ENCODE results near the gene NOC2L. TPM values are rescaled to one million over a fixed set of nuclear protein-coding genes. Genes with fewer than 3 reads are reported as not detected.

The NOC2L gene
- total RNA-seq, 1 donor from 2014 or later = 95.6 TPM

GRCh38 chr1:1003618-1004419 lies 44.8 kb upstream of the NOC2L start:
- Histone ChIP-seq H3K36me3 (ENCODE audit: control insufficient read depth, insufficient read depth, low read length) (no peaks in the 10 kb centered on the region), H3K4me3 (ENCODE audit: low read depth, low read length) (no peak overlapping the region), H3K27me3 (ENCODE audit: control insufficient read depth, insufficient read depth, low read length) (no peaks in the 10 kb centered on the region)
- TF ChIP-seq, protein P1, sequence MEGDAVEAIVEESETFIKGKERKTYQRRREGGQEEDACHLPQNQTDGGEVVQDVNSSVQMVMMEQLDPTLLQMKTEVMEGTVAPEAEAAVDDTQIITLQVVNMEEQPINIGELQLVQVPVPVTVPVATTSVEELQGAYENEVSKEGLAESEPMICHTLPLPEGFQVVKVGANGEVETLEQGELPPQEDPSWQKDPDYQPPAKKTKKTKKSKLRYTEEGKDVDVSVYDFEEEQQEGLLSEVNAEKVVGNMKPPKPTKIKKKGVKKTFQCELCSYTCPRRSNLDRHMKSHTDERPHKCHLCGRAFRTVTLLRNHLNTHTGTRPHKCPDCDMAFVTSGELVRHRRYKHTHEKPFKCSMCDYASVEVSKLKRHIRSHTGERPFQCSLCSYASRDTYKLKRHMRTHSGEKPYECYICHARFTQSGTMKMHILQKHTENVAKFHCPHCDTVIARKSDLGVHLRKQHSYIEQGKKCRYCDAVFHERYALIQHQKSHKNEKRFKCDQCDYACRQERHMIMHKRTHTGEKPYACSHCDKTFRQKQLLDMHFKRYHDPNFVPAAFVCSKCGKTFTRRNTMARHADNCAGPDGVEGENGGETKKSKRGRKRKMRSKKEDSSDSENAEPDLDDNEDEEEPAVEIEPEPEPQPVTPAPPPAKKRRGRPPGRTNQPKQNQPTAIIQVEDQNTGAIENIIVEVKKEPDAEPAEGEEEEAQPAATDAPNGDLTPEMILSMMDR (IDR thresholded peaks at IDR 0.05; ENCODE audit: insufficient read depth, low read length, poor library complexity, severe bottlenecking) = no peak
- no peak for DNase-seq (ENCODE audit: low read depth)

DNA sequence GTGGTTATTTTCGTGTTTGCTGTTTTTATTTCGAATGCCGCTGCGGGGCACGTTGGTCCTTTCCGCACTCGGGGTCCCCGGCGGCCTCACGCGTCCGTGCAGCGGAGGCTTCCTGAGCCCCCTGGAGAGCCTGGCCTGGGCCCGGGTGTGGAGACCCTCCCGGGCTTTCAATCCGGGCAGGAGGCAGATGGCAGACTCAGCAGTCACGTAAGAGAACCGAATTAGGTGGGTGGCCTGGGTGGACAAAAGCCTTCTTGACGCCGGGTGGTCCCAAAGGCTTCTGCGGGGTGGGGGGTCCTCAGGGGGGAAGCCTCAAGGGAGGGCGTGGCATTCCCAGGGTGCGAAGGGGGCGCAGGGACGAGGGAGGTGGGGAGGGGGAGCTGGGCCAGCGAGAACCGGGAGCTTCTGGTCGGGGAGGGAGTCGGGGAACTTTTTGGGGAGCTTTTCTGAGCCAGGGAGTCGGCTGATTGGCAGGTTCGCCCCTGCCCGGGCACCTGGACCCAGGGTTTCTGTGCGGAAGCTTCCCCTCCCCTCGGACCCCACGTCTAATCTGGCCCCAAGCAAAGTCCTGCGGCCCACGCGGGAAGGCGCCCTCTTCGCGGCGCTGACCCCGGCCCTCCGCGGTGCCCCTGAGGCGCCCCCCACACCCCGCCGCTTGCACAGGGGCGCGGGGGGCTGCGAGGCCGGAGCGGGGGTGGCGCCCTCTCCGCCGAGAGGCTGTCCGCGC lies 42.2 kb upstream of the NOC2L start:
- Histone ChIP-seq H3K27me3 (ENCODE audit: control insufficient read depth, insufficient read depth, low read length) (peaks cover 9% of the 10 kb centered on the region), H3K4me3 (ENCODE audit: low read depth, low read length) (peak overlapping the region; percentile 83), H3K36me3 (ENCODE audit: control insufficient read depth, insufficient read depth, low read length) (no peaks in the 10 kb centered on the region)
- no peak for DNase-seq (ENCODE audit: low read depth)
- TF ChIP-seq, protein P1 (IDR thresholded peaks at IDR 0.05; ENCODE audit: insufficient read depth, low read length, poor library complexity, severe bottlenecking) = no peak

DNA sequence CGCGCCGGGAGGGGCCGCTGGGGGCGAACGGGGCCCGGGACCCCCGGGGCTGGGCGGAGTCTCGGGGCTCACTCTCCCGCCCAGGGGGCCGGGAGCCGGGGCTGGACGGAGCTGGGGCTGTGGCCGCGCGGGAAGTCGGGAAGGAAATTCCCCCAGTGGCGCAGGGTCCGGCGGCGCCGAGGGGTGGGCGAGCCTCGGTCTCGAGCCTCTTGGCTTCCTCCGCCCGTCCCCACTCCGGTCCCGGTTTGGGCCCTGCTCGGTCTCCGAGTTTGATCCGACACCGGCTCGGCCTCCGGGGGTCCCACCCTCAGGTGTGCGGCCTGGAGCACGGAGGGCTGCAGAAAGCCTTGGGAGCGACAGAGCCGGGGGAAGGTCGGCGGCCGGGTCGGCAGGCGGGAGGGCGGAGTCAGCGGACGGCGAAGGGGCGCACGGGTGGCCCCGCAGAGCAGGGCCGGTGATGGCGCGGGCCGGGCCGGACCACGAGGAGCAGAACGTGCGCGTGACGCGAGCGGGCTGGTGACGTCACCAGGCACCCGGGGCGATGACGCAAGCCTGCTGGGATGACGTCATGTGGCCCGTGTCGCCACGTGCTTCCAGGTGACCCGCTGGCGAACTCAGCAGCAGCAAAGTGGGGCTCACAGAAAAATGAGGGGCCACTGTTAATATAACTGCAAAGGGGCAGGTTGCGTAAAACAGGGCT lies 41.5 kb upstream of the NOC2L start:
- H3K4me3 ChIP-seq (ENCODE audit: low read depth, low read length) = peak overlapping the region; percentile 83
- H3K27me3 ChIP-seq (ENCODE audit: control insufficient read depth, insufficient read depth, low read length) = peaks cover 13% of the 10 kb centered on the region
- TF ChIP-seq, protein P1 (IDR thresholded peaks at IDR 0.05; ENCODE audit: insufficient read depth, low read length, poor library complexity, severe bottlenecking) = no peak
- DNase-seq (ENCODE audit: low read depth) = peak; percentile 26
- H3K36me3 ChIP-seq (ENCODE audit: control insufficient read depth, insufficient read depth, low read length) = no peaks in the 10 kb centered on the region

GRCh38 chr1:999725-1000356 lies 40.8 kb upstream of the NOC2L start, which contains the start of gene HES4:
TSS of gene HES4 (minus strand) at chr1:1000097. CDS start at chr1:999973, 124 bp downstream.
- H3K27me3 ChIP-seq (ENCODE audit: control insufficient read depth, insufficient read depth, low read length) = peaks cover 14% of the 10 kb centered on the region
- peak within 1 kb of the TSS; percentile 83 for H3K4me3 ChIP-seq (ENCODE audit: low read depth, low read length)
- TF ChIP-seq, protein P1 (IDR thresholded peaks at IDR 0.05; ENCODE audit: insufficient read depth, low read length, poor library complexity, severe bottlenecking) = no peak
- no peaks in the 10 kb centered on the region for H3K36me3 ChIP-seq (ENCODE audit: control insufficient read depth, insufficient read depth, low read length)
- DNase-seq (ENCODE audit: low read depth) = peak; percentile 65

DNA sequence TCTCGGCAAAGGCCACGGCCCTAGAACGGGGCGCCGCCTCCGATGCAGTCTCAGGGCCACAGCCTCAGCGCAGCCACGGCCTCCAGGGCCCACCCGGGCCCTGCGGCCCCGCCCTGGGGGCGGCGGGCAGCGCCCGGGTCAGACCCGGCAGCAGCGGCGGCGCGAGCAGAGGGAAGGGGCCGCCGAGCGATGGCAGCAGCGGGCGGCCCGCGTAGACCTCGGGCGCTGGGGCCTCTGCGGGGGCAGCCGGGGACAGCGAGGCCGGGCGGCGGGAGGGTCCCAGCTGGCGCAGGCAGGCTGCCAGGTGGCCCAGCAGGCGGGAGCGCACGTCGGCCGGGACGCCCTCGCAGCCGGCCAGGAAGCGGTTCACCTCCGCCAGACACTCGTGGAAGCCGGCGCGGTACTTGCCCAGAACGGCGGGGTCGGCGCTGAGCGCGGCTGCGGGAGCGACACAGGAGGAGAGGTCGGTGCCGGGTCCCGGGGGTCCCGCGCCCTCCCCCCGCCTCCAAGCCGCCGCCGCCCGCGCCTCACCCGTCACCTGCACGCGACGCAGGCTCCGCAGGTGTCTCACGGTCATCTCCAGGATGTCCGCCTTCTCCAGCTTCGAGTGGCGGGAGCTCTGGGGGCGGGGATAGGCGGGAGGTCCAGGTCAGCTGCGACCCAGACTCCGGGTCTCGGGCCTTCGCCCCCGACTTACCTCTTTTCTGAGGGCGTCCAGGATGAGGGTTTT lies 40.1 kb upstream of the NOC2L start:
- Histone ChIP-seq H3K4me3 (ENCODE audit: low read depth, low read length) (peak overlapping the region; percentile 83), H3K27me3 (ENCODE audit: control insufficient read depth, insufficient read depth, low read length) (peaks cover 14% of the 10 kb centered on the region), H3K36me3 (ENCODE audit: control insufficient read depth, insufficient read depth, low read length) (no peaks in the 10 kb centered on the region)
- TF ChIP-seq, protein P1 (IDR thresholded peaks at IDR 0.05; ENCODE audit: insufficient read depth, low read length, poor library complexity, severe bottlenecking) = no peak
- no peak for DNase-seq (ENCODE audit: low read depth)
